ENCODE data around the gene RBCK1.
"Not testable (repeated sequence)": the region's sequence is repeated elsewhere in the genome, so short reads cannot be mapped to it uniquely, and the experiment has no call there.

The RBCK1 gene

DNA sequence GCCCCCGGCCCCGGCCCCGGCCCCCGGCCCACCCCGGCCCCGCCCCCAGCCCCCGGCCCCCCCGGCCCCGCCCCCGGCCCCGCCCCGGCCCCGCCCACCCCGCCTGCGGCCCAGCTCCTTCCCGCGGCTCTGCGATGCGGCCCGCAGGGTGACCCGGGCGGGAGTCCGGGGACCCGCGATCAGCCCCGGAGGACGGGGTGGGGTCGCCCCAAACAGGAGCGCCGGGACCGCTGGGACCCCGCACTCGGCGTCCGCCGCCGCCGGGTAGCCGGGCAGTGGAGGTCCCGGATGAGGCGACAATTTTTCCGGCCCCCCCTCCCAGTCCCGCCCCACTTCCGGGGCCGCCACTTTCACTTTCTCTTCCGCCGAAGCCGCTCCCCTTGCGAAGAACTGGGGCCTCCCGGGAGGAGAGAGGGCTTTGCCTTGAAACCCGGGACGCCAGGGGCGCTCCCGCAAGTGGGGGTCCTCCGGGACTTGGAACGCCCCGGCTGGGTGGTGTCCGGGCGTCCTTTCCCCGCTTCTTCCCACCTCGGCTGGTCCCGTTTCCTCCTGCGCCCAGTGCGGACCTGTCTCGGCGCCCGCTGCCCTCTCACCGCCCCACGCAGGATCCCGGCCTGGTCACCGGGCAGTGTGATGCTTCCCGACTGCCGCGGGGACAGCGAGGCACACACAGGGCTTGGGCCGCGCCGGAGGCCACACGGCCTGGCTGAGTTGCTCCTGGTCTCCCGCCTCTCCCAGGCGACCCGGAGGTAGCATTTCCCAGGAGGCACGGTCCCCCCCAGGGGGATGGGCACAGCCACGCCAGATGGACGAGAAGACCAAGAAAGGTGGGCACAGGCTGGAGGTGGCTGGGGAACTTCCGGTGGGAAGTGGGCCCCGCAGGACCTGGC, at the start of gene RBCK1:
RBCK1 (plus strand) TSS at position 347 of the 890 bp plus-strand sequence; CDS start at position 806, 459 bp downstream.
- DNase-seq: peak; percentile 89

DNA sequence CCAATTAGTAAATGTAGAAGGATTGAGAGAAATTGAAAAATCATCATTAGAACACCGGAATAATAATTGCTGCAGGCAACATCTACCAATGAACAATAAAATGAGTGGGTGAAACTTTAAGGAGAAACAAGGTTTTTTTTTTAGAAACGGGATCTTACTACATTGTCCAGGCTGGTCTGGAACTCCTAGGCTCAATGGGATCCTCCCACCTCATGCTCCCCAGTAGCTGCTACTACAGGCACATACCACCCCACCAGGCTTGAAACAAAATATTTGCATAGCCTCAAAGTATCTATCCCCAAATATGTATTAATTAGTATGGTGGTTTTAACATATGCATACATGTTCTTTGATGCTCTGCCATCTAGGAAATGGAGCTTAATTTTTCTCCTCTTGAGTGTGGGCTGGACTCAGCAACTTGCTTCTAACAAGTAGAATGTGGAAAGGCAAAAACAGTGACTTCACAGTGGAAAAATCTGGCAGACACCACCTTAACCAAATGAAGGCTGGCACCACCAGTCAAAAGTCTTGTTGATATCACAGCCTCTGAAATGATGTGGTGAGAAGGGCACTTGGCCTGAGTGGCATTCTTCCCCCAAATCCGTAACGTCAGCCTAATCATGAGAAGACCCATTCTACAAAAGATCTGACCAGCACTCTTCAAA, 49.1 kb upstream of the RBCK1 start:
- DNase-seq: no peak

DNA sequence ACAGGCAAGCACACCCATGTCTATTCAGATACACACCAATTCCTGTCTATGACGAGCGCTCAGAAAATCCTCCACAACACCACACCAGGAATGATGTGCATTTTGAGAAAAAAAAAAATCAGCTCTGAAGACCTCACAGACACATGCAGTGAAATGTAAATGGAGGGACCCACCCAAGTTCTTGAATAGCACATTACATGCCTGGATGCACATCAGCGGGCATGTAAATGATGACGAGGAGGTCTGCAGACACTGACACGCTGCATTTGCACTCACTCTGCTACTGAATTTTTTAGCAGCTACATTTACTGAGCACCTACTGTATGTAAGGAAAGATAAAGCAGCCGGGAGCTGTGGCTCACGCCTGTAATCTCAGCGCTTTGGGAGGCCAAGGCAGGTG, 46.5 kb upstream of the RBCK1 start:
- peak; percentile 63 for DNase-seq

DNA sequence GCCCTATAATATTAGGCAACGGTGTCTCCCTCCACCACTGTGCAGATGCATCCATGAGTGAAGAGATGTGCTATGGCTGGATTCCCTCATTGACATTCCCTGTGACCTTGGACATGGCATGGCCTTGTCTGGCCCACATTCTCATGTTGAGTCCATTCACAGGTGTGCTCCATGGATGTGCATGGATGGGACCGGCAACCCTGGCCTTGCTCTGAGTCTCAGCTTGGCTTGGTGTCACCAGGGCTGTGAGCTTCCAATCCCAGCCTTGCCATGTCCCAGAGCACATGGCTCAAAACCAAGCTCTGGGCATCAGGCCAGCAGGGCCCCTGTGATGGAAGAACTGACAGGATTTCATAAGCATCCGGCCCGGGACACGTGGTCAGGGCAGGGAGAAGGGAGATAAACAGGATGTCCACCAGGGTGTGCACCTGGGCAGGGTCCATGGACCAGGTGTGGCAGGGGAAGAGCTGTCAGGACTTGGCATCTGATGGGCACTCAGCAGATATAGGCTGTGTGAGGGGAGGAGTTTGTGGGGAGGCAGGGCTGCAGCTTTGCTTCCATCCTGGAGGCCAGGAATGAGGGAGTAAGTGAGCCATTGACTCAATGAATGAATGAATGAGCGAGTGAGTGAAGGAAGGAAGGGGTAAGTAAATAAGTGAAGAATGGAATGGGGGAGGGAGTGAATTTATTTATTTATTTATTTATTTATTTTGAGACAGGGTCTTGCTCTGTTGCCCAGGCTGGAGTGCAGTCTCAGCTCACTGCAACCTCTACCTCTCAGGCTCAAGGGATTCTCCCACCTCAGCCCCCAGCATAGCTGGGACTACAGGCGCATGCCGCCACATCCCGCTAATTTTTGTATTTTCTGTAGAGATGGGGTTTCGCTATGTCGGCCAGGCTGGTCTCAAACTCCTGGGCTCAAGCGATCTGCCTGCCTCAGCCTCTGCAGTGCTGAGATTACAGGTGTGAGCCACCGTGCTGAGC, 45.5 kb upstream of the RBCK1 start:
- peak; percentile 95 for DNase-seq

DNA sequence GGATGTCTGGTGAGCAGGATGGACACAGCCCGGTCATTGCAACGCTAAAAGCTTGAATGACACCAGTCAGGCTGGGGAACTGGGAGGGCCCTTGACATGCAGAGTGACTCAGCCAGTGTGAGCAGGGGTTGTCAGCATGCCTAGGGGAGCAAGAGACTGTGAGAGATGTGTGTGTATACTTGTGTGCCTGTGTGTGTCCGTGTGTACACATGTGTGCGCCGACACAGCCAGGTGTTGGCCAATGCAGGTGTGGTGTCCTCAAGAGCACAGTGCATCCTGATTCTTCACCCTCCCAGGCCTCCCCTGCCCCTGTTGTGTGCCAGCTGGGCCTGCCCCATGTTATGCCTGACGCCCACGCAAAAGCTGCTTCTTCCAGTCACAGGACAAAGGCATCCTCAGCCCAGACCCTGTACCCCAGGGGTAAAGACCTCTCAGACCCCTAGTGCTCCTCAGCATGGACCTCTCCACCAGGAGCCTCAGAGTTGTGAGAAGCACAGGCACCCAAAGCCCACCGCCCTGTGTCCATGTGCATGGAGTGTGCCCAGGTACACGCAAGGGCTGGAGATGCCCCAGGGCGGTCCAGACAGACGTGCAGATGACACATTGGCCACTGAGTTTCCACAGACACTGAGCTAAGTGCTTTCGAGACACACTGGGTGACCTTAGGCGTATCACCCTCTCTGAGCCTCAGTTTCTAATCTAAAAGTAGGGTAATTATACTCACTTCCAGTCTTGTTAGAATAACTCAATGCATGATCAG, 44.6 kb upstream of the RBCK1 start:
- no peak for DNase-seq

DNA sequence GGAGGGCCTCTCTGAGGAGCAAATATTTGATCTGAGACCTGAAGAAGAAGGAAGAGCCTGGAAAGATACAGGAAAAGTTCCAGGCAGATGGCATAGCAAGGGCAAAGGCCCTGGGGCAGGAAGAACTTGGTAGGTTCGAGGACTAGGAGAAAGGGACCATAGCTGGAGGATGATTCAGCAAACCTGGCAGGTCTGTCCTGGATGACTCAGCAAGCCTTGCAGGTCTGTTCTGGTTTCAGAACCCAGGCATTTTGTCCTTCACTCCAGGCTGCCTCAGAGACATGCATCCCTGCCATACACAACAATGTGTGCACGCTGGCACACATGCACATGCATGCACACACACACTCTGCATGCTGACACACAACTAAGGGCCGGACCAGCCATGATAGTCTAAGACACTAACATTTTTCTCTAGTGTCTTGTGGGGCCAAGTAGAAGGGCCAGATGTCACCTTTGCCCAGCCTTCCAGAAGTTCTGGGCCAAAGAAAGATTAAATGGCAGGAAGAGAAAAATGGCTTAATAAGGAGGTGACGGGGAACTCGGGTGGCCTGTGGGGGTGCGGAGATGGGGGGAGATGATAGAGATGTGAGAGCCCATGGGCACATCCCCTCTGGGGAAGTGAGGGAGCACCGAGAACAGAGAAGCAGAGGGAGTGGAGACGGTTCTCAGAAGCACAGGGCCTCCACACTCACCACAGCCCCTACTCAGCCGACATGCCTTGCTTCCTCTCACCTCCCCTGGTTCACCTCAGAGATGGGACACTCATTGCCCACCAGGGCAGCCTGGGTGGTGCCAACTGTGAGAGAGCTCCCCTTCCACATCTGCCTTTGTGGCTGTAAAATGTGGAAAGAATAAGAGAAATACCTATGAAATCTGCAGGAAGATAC, 42.9 kb upstream of the RBCK1 start:
- DNase-seq: no peak

DNA sequence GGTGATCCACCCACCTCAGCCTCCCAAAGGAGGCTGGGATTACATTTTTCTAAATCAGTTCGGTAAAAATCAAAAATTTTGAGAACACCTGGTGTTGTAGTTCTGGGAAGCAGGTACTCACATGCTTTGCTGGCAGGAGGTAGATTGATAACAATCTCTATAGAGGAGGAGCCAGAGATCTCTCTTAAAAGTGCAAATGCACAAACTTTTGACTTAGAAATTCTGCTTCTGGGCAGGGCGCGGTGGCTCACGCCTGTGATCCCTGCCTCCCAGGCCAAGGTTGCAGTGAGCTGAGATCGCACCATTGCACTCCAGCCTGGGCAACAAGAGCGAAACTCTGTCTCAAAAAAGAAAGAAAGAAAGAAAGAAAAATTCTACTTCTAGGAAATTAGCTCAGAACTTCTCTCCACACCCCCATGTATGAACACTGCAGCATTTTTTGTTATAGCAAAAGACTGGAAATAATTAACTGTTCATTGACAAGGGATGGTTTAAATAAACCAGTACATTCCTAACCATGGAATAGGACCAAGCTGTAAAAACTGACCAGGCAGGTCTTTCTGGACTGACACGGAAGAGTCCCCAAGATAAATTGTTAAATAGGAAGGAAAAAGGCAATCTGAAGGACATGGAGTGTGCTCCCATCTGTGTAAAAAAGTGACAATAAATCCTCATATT, 41.9 kb upstream of the RBCK1 start:
- no peak for DNase-seq

DNA sequence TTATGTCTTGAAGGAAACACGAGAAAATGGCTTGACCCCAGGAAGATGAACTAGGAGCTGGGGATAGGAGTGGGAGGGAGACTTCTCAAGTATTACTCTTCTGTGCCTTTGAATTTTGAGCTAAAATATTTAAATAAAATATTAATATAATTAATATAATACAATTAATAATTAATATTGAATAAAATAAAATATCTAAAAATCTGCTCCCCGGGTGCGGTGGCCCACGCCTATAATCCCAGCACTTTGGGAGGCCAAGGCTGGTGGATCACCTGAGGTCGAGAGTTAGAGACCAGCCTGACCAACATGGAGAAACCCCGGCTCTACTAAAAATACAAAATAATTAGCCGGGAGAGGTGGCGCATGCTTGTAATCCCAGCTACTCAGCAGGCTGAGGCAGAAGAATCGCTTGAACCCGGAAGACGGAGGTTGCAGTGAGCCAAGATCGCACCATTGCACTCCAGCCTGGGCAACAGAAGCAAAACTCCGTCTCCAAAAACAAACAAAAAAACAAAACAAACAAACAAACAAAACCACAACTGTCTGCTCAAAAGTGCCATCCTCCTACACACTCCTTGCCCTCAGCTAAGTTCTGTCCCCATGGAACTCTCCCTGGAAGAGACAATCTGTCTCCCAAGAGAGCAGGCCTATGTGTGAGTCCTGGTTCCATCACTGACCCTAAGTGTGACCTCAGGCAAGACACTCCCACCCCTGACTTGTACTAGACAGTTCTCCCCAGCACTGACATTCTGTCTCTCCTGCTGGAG, 41.2 kb upstream of the RBCK1 start:
- DNase-seq: no peak

DNA sequence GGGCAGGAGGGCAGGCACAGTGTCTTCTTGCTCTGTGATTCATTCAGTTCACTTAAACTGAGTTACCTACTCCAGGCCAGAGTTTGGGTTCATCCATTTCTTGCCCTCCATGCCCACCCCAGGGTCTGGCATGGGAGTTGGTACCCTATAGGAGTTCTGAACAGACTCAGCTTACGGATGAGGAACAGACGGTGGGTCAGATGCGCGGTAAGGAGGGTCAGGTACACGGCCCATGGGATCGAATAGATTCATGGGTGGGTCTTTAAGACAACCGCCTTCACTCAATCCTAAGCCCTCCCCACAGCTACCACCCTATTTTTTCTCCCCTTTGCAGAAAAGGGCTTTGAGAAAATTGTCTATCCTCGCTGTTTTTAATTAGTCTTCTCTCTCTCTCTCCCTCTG, 40.6 kb upstream of the RBCK1 start:
- no peak for DNase-seq

DNA sequence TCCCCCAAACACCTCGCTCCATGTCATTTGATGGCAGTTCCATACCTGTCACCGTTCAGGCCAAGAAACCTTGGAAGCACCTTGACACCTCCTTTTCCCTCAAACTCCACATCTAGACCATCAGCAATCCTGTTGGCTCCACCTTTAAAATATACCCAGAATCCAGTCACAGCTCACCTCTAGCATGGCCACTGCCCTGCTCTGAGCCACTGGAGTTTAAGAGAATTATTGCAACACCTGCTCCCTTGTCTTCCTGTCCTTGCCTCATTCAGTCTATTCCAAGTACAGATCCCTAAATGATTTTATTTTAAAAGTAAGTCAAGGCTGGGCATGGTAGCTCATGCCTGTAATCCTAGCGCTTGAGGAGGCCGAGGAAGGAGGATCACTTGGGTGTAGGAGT, 39.2 kb upstream of the RBCK1 start:
- no peak for DNase-seq

DNA sequence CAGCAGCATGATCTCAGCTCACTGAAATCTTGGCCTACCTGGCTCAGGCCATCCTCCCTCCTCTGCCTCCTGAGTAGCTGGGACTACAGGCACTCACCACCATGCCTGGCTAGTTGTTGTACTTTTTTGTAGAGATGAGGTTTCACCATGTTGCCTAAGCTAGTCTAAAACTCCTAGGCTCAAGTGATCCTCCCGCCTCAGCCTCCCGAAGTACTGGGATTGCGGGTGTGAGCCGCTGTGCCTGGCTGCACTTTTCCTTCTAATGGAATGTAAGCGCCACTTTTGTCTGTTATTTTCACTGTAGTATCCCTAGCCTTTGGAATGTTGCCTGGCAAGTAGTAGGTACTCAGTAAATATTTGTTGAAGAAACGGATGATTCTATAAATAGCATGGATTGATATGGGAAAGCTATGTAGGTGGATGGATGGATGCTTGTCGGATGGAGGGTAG, 37.9 kb upstream of the RBCK1 start:
- DNase-seq: peak; percentile 6

DNA sequence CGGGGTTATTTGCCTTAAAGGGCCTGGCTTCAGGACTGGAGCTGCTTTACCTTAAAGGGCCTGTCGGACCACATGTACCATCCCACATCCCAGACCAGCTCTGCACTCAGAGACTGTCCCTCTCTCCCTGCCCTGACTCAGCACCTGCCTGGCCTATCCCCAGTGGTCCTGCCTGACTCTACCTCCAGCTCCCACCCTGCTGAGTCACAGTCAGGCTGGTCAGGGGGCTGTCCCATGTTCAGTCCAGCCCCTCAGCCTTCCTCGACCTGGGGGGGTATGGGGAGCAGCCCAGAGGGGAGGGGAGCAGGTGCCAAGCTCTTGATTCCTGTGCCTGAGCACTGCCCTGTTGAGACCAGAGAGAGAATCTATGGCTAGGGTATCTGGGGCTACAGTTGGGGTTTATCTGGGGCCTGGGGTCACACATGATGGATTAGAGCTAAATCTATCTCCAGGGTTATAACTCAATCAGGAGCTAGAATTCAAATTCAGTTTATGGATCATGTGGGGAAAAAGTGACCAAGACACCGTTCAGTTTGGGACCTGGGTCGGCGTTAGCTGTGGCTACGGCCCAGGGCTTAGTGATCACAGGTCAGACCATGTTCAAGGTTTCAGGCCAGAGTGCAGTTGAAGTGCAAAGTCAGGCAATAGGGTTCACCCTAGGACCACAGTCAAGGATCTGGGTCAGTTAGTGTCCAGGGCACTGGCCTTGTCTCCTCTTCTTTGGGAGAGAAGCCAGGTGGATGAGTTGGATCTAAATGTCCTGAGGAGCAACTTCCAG, 36.9 kb upstream of the RBCK1 start:
- no peak for DNase-seq

DNA sequence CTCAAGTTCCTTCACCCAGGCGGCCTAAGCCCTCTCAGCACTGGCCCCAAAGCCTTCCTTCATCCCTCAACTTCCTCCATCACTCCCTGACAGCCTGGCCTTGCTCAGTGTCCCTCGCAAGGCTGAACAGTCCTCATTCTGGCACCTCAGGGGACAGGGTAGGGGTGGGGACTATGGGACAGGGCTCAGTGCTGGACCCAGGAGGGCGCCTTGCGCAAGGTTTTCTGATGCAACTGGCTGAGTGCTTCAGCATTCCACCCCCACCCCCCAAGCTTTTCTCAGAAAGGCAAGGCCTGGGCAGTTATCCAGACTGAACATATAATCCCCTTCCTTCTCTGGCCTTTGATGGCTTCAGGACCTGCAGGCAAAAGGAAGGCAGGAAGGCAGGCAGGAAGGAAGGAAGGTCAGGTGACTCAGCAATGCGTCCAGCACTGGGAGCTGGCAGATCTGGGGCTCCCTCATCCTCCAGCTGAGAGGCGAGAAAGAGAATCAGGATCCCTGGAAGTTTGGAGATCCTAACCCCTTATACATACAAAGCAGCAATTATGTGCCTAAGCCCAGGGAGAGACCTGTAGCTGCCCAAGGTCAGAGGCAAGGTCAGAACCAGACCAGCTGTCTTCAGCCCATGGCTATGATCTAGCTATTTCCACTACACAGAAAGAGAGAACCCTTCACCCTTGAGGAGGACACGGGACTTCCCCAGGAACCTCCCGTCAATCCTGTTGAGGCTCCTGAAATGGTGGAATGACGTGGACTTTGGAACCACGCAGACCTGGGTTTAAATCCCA, 36.1 kb upstream of the RBCK1 start:
- no peak for DNase-seq

DNA sequence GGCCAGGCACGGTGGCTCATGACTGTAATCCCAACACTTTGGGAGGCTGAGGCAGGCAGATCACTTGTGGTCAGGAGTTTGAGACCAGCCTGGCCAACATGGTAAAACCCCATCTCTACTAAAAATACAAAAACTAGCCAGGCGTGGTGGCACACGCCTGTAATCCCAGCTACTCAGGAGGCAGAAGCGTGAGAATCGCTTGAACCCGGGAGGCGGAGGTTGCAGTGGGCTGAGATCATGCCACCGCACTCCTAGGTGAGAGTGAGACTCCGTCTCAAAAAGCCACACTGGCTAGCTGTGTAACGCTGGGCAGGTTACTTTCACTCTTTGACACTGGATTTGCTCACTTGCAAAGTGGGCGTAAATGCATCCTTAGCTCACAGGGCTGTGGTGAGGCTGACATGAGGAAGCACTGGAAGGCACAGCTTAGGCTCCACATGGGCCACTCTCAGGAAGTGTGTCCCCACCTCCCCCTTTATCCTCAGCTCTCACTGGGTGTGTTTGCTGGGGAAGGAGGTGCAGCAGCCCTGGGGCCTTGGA, 35.5 kb upstream of the RBCK1 start:
- not testable (repeated sequence) for DNase-seq

DNA sequence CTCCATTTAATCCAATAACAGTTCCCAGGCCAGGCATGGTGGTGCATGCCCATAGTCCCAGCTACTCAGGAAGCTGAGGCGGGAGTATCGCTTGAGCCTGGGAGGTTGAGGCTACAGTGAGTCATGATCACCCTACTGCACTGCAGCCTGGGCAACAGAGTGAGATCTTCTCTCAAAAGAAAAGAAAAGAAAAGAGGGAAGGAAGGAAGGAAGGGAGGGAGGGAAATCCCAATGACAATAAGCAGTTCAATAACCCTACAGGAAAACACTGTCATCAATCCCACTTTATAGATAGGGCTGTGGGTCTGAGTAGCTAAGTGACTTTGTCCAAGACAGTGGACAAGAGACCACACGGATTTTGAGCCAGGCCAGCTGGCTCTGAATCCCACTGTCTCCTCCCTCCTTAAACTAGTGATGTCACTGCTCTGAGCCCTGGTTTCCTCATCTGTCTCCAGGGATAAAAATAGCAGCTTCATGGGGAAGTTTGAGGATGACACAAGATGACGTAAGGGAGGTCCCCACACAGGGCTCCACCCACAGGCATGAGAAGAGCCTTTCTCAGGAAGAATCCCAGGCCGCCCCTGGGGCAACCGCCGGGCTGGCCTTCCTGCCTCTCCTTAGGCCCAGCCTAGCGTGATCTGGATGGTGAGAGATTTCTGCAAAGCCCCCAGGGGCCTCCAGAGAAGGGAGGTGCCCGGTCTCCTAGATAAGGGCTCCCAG, 34.8 kb upstream of the RBCK1 start:
- DNase-seq: no peak

DNA sequence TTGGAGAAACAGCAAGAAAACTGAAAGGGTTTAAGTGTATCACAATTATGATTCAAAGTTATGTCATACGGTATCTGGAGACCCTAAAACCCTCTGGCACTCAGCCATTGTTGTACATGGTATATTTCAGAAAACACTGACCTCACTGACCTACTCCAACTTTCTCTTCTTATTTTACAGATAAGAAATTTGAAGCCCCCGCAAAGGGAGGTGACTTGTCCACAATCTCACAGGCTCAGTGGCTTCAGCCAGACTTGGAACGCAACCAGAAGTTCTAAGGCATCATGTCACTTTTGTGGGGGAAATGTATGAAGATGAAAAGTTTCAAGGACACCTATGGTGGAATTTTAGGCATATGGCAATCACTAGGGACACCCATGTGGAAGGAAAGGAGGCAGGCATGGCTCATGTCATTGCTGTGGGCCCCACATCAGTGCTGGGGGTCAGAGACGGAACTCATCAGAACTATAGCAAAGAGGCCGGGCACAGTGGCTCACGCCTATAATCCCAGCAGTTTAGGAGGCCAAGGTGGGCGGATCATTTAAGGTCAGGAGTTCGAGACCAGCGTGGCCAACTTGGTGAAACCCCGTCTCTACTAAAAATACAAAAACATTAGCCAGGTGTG, 32.7 kb upstream of the RBCK1 start:
- DNase-seq: no peak

DNA sequence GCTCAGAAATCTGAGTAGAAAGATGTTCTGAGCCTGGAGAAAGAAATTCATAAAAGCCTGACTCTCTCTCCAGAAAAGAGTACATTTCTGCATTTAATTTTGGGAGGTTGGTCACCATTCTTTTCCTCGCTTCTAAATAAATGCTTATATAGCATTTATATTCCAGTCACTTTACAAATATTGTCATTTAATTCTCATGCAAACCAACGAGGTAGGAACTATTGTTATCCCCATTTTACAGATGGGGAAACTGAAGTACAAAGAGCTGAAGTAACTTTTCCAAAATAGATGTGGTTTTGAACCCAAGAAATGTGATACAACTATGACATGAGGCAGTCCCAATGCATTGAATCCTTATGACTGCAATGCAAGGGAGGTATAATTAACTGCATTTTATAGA, 32.0 kb upstream of the RBCK1 start:
- DNase-seq: no peak
